GM23338 (cell line): Measurements from ENCODE around the gene KIF17. TPM values are rescaled to one million over a fixed set of nuclear protein-coding genes. Genes with fewer than 3 reads are reported as not detected.
A peak's percentile ranks its signal among the peaks of the same experiment; 100 is the strongest.

Experiments used
- ATAC-seq: fragments of 200-7000 bp; cut with Tn5 transposase; 3 replicates; pipeline ENCODE4 v1.9.1; 2020
- DNase-seq: peaks from one replicate; pipeline ENCODE4 v3.0.0-alpha.2; 2015; ENCODE audit warnings: low spot score
- H2AFZ ChIP-seq: fragments of 200-600 bp; sonication (generic); 2 replicates; pipeline ENCODE4 v1.8.0; 2016; ENCODE audit warnings: antibody characterized with exemption, mild to moderate bottlenecking, moderate library complexity
- H3F3A ChIP-seq: fragments of 200-600 bp; sonication (generic); replicated peaks from 2 replicates; pipeline ENCODE4 v1.8.0; 2017; ENCODE audit warnings: antibody characterized with exemption, mixed run types, low read depth
- H3K27ac ChIP-seq: fragments of 200-600 bp; sonication (generic); 2 replicates; pipeline ENCODE4 v1.6.1; 2016; ENCODE audit warnings: low read depth
- H3K27me3 ChIP-seq: fragments of 200-600 bp; sonication (generic); 2 replicates; pipeline ENCODE4 v1.8.0; 2016; ENCODE audit warnings: mild to moderate bottlenecking, mixed run types, moderate library complexity; ENCODE audit not compliant: insufficient read depth
- H3K36me3 ChIP-seq: fragments of 200-600 bp; sonication (generic); 2 replicates; pipeline ENCODE4 v1.8.0; 2016; ENCODE audit warnings: mild to moderate bottlenecking; ENCODE audit not compliant: insufficient read depth
- H3K4me1 ChIP-seq: fragments of 200-600 bp; sonication (generic); 2 replicates; pipeline ENCODE4 v1.8.0; 2016; ENCODE audit warnings: mild to moderate bottlenecking, moderate library complexity; ENCODE audit not compliant: insufficient read depth
- H3K4me2 ChIP-seq: fragments of 200-600 bp; sonication (generic); 2 replicates; pipeline ENCODE4 v1.7.1; 2017; ENCODE audit warnings: mixed run types
- H3K4me3 ChIP-seq: fragments of 200-600 bp; sonication (generic); 2 replicates; pipeline ENCODE4 v1.6.1; 2016; ENCODE audit warnings: mixed run types
- H3K79me2 ChIP-seq: fragments of 200-600 bp; sonication (generic); replicated peaks from 2 replicates; pipeline ENCODE4 v1.8.0; 2017; ENCODE audit warnings: mild to moderate bottlenecking; ENCODE audit not compliant: insufficient read depth
- H3K9me2 ChIP-seq: fragments of 200-600 bp; sonication (generic); 2 replicates; pipeline ENCODE4 v1.8.0; 2017; ENCODE audit not compliant: insufficient read depth
- H4K20me1 ChIP-seq: fragments of 200-600 bp; sonication (generic); replicated peaks from 2 replicates; pipeline ENCODE4 v1.8.0; 2017; ENCODE audit warnings: mild to moderate bottlenecking; ENCODE audit not compliant: insufficient read depth
- H3K27ac Mint-ChIP-seq: 2 replicates; pipeline ENCODE4 v1.8.0; 2020; ENCODE audit warnings: inconsistent platforms, mild to moderate bottlenecking, moderate library complexity, mixed read lengths
- H3K27me3 Mint-ChIP-seq: 3 replicates; pipeline ENCODE4 v1.8.0; 2022; ENCODE audit warnings: low read depth, mild to moderate bottlenecking, moderate library complexity, mixed read lengths, inconsistent platforms; ENCODE audit not compliant: insufficient read depth, poor library complexity
- H3K36me3 Mint-ChIP-seq: 3 replicates; pipeline ENCODE4 v1.8.0; 2021; ENCODE audit warnings: low read depth, mild to moderate bottlenecking, inconsistent platforms, moderate library complexity, mixed read lengths
- H3K4me1 Mint-ChIP-seq: 3 replicates; pipeline ENCODE4 v1.8.0; 2020; ENCODE audit warnings: mild to moderate bottlenecking, inconsistent platforms, mixed read lengths
- H3K4me3 Mint-ChIP-seq: 3 replicates; pipeline ENCODE4 v1.8.0; 2021; ENCODE audit warnings: moderate library complexity, mild to moderate bottlenecking, inconsistent platforms, mixed read lengths
- H3K9me3 Mint-ChIP-seq: 3 replicates; pipeline ENCODE4 v1.8.0; 2020; ENCODE audit warnings: moderate library complexity, mild to moderate bottlenecking, inconsistent platforms, mixed read lengths
- CREB1 ChIP-seq: fragments of 250-450 bp; sonication (Bioruptor Pico); IDR thresholded peaks from 2 replicates; pipeline ENCODE4 v1.5.0; 2020; ENCODE audit warnings: low read depth, mild to moderate bottlenecking, moderate library complexity
- CTCF ChIP-seq, 2 experiments: fragments of 200-600 bp in 1 of 2; sonication (generic) in 1 of 2; conservative IDR thresholded peaks; 2 replicates each; pipeline versions ENCODE4 v1.5.1 to v1.6.1; 2016 to 2017; ENCODE audit warnings: antibody characterized with exemption in 2 of 2, low read depth in 2 of 2, mild to moderate bottlenecking in 2 of 2, moderate library complexity in 1 of 2
- ETS1 ChIP-seq: IDR thresholded peaks from 2 replicates; pipeline ENCODE4 v1.6.1; 2016; ENCODE audit warnings: antibody characterized with exemption
- EZH2 ChIP-seq: fragments of 200-600 bp; sonication (generic); IDR thresholded peaks from one replicate; pipeline ENCODE4 v1.8.0; 2017; ENCODE audit warnings: antibody characterized with exemption, mild to moderate bottlenecking, low read depth; ENCODE audit not compliant: unreplicated experiment
- EZH2phosphoT487 ChIP-seq: fragments of 200-600 bp; sonication (generic); IDR thresholded peaks from one replicate; pipeline ENCODE4 v1.8.1; 2018; ENCODE audit warnings: antibody characterized with exemption; ENCODE audit not compliant: unreplicated experiment
- JUNB ChIP-seq: IDR thresholded peaks from one replicate; pipeline ENCODE4 v1.6.1; 2016; ENCODE audit warnings: antibody characterized with exemption; ENCODE audit not compliant: unreplicated experiment
- NANOG ChIP-seq: IDR thresholded peaks from 2 replicates; pipeline ENCODE4 v1.6.1; 2016; ENCODE audit warnings: antibody characterized with exemption, borderline replicate concordance
- POLR2AphosphoS5 ChIP-seq: IDR thresholded peaks from 2 replicates; pipeline ENCODE4 v1.6.1; 2016; ENCODE audit warnings: antibody characterized with exemption, low read depth
- ZNF114 ChIP-seq: fragments of 250-450 bp; sonication (Bioruptor Pico); IDR thresholded peaks from 2 replicates; pipeline ENCODE4 v1.5.0; 2020; ENCODE audit warnings: mild to moderate bottlenecking, moderate library complexity
- polyA plus RNA-seq: library from polyadenylated mRNA; unstranded; fragments of >200 nt; fragmentation: Nextera tagmentation; extraction: Ambion mirVana; gene quantifications from 2 replicates; pipeline ENCODE4 v1.2.1, GENCODE V29; 2016
- total RNA-seq: library from RNA; depleted of rRNA; stranded (reverse); fragments of >200 nt; shearing (Covaris generic); gene quantifications from 2 replicates; pipeline ENCODE4 v1.2.3, GENCODE V29; 2014

Gene KIF17
- total and polyA plus RNA-seq, 2 experiments from 2014 or later = 5.9 to 18.6 TPM

GRCh38 chr1:20626524-20626923 lies 91.3 kb downstream of the KIF17 start:
- peaks cover 30% of the 10 kb centered on the region for H3K4me1 ChIP-seq
- H3K79me2 ChIP-seq = no peaks in the 10 kb centered on the region
- peak overlapping the region; percentile 63; the same call in 1 of the 2 replicates for H2AFZ ChIP-seq
- H3K27ac ChIP-seq = peak overlapping the region; percentile 92
- peaks cover 9% of the 10 kb centered on the region; the same call in 1 of the 2 replicates for H3F3A ChIP-seq
- no peak for DNase-seq
- H4K20me1 ChIP-seq = no peaks in the 10 kb centered on the region
- Mint-ChIP-seq H3K36me3 (peaks cover 28% of the 10 kb centered on the region), H3K4me1 (peaks cover 31% of the 10 kb centered on the region), H3K9me3 (peaks cover 41% of the 10 kb centered on the region), H3K27me3 (peaks cover 3% of the 10 kb centered on the region), H3K27ac (no peak overlapping the region), H3K4me3 (no peak overlapping the region)
- peak overlapping the region; percentile 68 for H3K4me2 ChIP-seq
- ATAC-seq = no peak
- H3K27me3 ChIP-seq = no peaks in the 10 kb centered on the region
- TF ChIP-seq NANOG = no peak
- TF ChIP-seq CTCF (conservative IDR thresholded peaks at IDR 0.05; ENCODE audit: low read depth in 2 of 2) = no peak
- no peak for TF ChIP-seq CREB1 (CRISPR knock-in tag)
- no peak for TF ChIP-seq POLR2AphosphoS5
- TF ChIP-seq EZH2phosphoT487 = no peak
- TF ChIP-seq ETS1 = no peak
- TF ChIP-seq JUNB = no peak
- TF ChIP-seq ZNF114 = no peak
- H3K9me2 ChIP-seq = 0 out of 2 replicates have a peak, but pooled peaks cover 6% of the 10 kb centered on the region
- H3K4me3 ChIP-seq = no peak overlapping the region; the same call in 1 of the 2 replicates
- peaks cover 13% of the 10 kb centered on the region; the same call in 1 of the 2 replicates for H3K36me3 ChIP-seq

GRCh38 chr1:20626098-20626427 lies 91.7 kb downstream of the KIF17 start:
- TF ChIP-seq ZNF114 = no peak
- TF ChIP-seq EZH2 = no peak
- no peak for TF ChIP-seq NANOG
- no peak for TF ChIP-seq ETS1
- no peak overlapping the region for H3K4me3 ChIP-seq
- DNase-seq (no peak), ATAC-seq (no peak)
- peaks cover 41% of the 10 kb centered on the region for H3K9me3 Mint-ChIP-seq
- H3K36me3 ChIP-seq = peaks cover 13% of the 10 kb centered on the region; the same call in 1 of the 2 replicates
- peak overlapping the region; percentile 68 for H3K4me2 ChIP-seq
- H3K27me3 Mint-ChIP-seq = peaks cover 3% of the 10 kb centered on the region
- H3K27ac ChIP-seq = peak overlapping the region; percentile 92
- peaks cover 28% of the 10 kb centered on the region for H3K36me3 Mint-ChIP-seq
- no peaks in the 10 kb centered on the region for H3K27me3 ChIP-seq
- H4K20me1 ChIP-seq = no peaks in the 10 kb centered on the region
- H3K9me2 ChIP-seq = 0 out of 2 replicates have a peak, but pooled peaks cover 6% of the 10 kb centered on the region
- peaks cover 31% of the 10 kb centered on the region for H3K4me1 Mint-ChIP-seq
- peaks cover 30% of the 10 kb centered on the region for H3K4me1 ChIP-seq
- H3K27ac Mint-ChIP-seq = no peak overlapping the region
- H3F3A ChIP-seq = peaks cover 9% of the 10 kb centered on the region; the same call in 1 of the 2 replicates
- no peaks in the 10 kb centered on the region for H3K79me2 ChIP-seq
- no peak overlapping the region; the same call in 1 of the 2 replicates for H2AFZ ChIP-seq
- no peak overlapping the region for H3K4me3 Mint-ChIP-seq
